NB4 (cell line): ENCODE results near the gene STAC3.

Source experiments
- CTCF ChIP-seq: IDR thresholded peaks from one replicate; pipeline ENCODE4 v1.5.1; 2012; ENCODE audit warnings: low read depth, low read length
- MYC ChIP-seq: IDR thresholded peaks from 2 replicates; pipeline ENCODE4 v1.6.1; 2011; ENCODE audit warnings: low read depth, low read length
- POLR2A ChIP-seq: IDR thresholded peaks from 2 replicates; pipeline ENCODE4 v1.6.1; 2011; ENCODE audit warnings: mild to moderate bottlenecking; ENCODE audit not compliant: insufficient read length; ENCODE audit errors: extremely low read depth

GRCh38 chr12:57205931-57206330, 45.1 kb downstream of the STAC3 start:
- no peak for TF ChIP-seq POLR2A
- no peak for TF ChIP-seq CTCF
- TF ChIP-seq MYC: no peak
